Neuronal stem cell (in vitro differentiated cells): ENCODE results near the gene MACROH2A1.
"Not testable (repeated sequence)": the region's sequence is repeated elsewhere in the genome, so short reads cannot be mapped to it uniquely, and the experiment has no call there.

Experiments used
- DNase-seq: peaks from one replicate; pipeline ENCODE4 v3.0.0-alpha.2; 2013; ENCODE audit warnings: low spot score
- H2AFZ ChIP-seq: one replicate; pipeline ENCODE4 v1.6.1; 2013; ENCODE audit warnings: mild to moderate bottlenecking, low read length, inconsistent platforms
- H2AK5ac ChIP-seq: 2 replicates; pipeline ENCODE4 v1.6.1; 2013; ENCODE audit warnings: low read depth, mild to moderate bottlenecking, inconsistent platforms, low read length, moderate library complexity, mixed read lengths
- H2BK120ac ChIP-seq: 2 replicates; pipeline ENCODE4 v1.6.1; 2013; ENCODE audit warnings: low read depth, mild to moderate bottlenecking, inconsistent platforms, low read length, moderate library complexity, mixed read lengths
- H2BK12ac ChIP-seq: one replicate; pipeline ENCODE4 v1.6.1; 2013; ENCODE audit warnings: low read length, inconsistent platforms
- H2BK15ac ChIP-seq: 2 replicates; pipeline ENCODE4 v1.6.1; 2013; ENCODE audit warnings: mild to moderate bottlenecking, low read length, inconsistent platforms, mixed read lengths
- H2BK5ac ChIP-seq: one replicate; pipeline ENCODE4 v1.6.1; 2013; ENCODE audit warnings: inconsistent platforms, mild to moderate bottlenecking, low read length, moderate library complexity
- H3K14ac ChIP-seq: one replicate; pipeline ENCODE4 v1.6.1; 2013; ENCODE audit warnings: low read length, inconsistent platforms
- H3K18ac ChIP-seq: 2 replicates; pipeline ENCODE4 v1.6.1; 2013; ENCODE audit warnings: low read length, inconsistent platforms
- H3K23ac ChIP-seq: 2 replicates; pipeline ENCODE4 v1.6.1; 2013; ENCODE audit warnings: low read depth, mild to moderate bottlenecking, mixed read lengths, low read length, inconsistent platforms; ENCODE audit not compliant: poor library complexity
- H3K27ac ChIP-seq: replicated peaks from 3 replicates; pipeline ENCODE4 v1.5.1; 2013; ENCODE audit warnings: low read length, inconsistent platforms
- H3K27me3 ChIP-seq, 3 experiments: 2 replicates each; pipeline ENCODE4 v1.6.1; 2013; ENCODE audit warnings: low read length in 3 of 3, mild to moderate bottlenecking in 2 of 3, inconsistent platforms in 1 of 3, low read depth in 1 of 3, mixed read lengths in 1 of 3, moderate library complexity in 1 of 3; ENCODE audit not compliant: control insufficient read depth in 3 of 3, insufficient read depth in 3 of 3
- H3K36me3 ChIP-seq, 2 donors: replicated peaks in 1 of 2; 2 replicates each; pipeline ENCODE4 v1.6.1; 2013; ENCODE audit warnings: low read length in 2 of 2; ENCODE audit not compliant: control insufficient read depth in 2 of 2, insufficient read depth in 2 of 2
- H3K4ac ChIP-seq: 2 replicates; pipeline ENCODE4 v1.6.1; 2013; ENCODE audit warnings: inconsistent platforms, mild to moderate bottlenecking, low read length, moderate library complexity
- H3K4me1 ChIP-seq, 2 donors: 1 replicate in 1 of 2; 2 replicates in 1 of 2; pipeline ENCODE4 v1.6.1; 2013; ENCODE audit warnings: low read length in 2 of 2, low read depth in 1 of 2; ENCODE audit not compliant: control insufficient read depth in 2 of 2, insufficient read depth in 1 of 2
- H3K4me2 ChIP-seq: one replicate; pipeline ENCODE4 v1.6.1; 2013; ENCODE audit warnings: mild to moderate bottlenecking, low read length, inconsistent platforms; ENCODE audit not compliant: insufficient read depth, poor library complexity, severe bottlenecking
- H3K4me3 ChIP-seq, 2 donors: 2 replicates each; pipeline ENCODE4 v1.5.1; 2013; ENCODE audit warnings: low read length in 2 of 2, mild to moderate bottlenecking in 2 of 2, inconsistent platforms in 1 of 2, moderate library complexity in 1 of 2
- H3K79me1 ChIP-seq: one replicate; pipeline ENCODE4 v1.6.1; 2013; ENCODE audit warnings: low read depth, mild to moderate bottlenecking, inconsistent platforms, low read length, moderate library complexity
- H3K9ac ChIP-seq: one replicate; pipeline ENCODE4 v1.6.1; 2013; ENCODE audit warnings: mild to moderate bottlenecking, low read depth, low read length, inconsistent platforms; ENCODE audit not compliant: poor library complexity
- H3K9me3 ChIP-seq, 2 donors: replicated peaks in 1 of 2; 2 replicates each; pipeline versions ENCODE3 to v1.6.1; 2013; ENCODE audit warnings: low read length in 2 of 2, mild to moderate bottlenecking in 2 of 2, inconsistent platforms in 1 of 2, low read depth in 1 of 2, mixed read lengths in 1 of 2, moderate library complexity in 1 of 2; ENCODE audit not compliant: control insufficient read depth in 2 of 2, insufficient read depth in 1 of 2
- H4K8ac ChIP-seq: one replicate; pipeline ENCODE4 v1.6.1; 2013; ENCODE audit warnings: low read depth, mild to moderate bottlenecking, inconsistent platforms, low read length, moderate library complexity
- H4K91ac ChIP-seq: one replicate; pipeline ENCODE4 v1.6.1; 2013; ENCODE audit warnings: low read length, low read depth, mild to moderate bottlenecking, inconsistent platforms; ENCODE audit not compliant: poor library complexity
- WGBS, 2 donors: extraction: QIAGEN DNeasy Blood & Tissue Kit; methylation state at CpG; one replicate each; pipeline ENCODE4 v1.1.7; 2013; ENCODE audit warnings: missing lambda C conversion rate in 2 of 2, mixed read lengths in 1 of 2; ENCODE audit not compliant: insufficient read length in 2 of 2, insufficient replicate concordance in 1 of 2; ENCODE audit errors: extremely low coverage in 2 of 2; 5-methylcytosine and 5-hydroxymethylcytosine counted together

Gene MACROH2A1

DNA sequence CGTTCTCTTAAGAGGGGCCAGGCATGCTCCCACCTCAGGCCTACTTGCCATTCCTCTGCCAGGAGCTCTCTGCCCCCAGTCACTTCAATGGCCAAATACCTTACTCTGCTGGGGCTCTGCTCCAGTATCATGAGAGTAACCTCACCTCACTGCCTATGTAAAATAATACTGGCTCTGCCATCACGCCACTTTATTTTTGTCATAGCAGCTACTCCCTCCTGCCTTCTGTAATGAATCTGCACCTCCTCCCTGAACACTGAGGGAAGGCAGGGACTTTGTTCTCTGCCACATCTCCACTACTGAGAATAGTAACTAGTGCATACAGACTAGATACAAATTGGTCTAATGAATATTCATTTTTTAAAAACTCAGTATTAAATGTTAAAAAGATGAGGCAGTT, 33.8 kb downstream of the MACROH2A1 start:
- Histone ChIP-seq H3K79me1 (no peaks in the 10 kb centered on the region), H3K9ac (no peak overlapping the region), H3K14ac (no peak overlapping the region), H2BK120ac (no peak overlapping the region), H3K36me3 (peaks cover 41 to 93% of the 10 kb centered on the region in 2 donors), H3K4me2 (no peak overlapping the region), H3K27ac (no peak overlapping the region), H3K4ac (no peak overlapping the region), H2AFZ (no peak overlapping the region), H3K4me3 (no peak overlapping the region), H3K9me3 (no peaks in the 10 kb centered on the region), H2BK5ac (no peak overlapping the region), H2AK5ac (no peak overlapping the region), H4K91ac (no peak overlapping the region), H2BK15ac (no peak overlapping the region), H4K8ac (no peak overlapping the region), H2BK12ac (no peak overlapping the region), H3K23ac (no peak overlapping the region), H3K27me3 (no peaks in the 10 kb centered on the region), H3K4me1 (no peaks in the 10 kb centered on the region), H3K18ac (no peak overlapping the region)
- no CpG with 5 or more reads among the region's 2 CpGs for WGBS, 2 donors
- no peak for DNase-seq

DNA sequence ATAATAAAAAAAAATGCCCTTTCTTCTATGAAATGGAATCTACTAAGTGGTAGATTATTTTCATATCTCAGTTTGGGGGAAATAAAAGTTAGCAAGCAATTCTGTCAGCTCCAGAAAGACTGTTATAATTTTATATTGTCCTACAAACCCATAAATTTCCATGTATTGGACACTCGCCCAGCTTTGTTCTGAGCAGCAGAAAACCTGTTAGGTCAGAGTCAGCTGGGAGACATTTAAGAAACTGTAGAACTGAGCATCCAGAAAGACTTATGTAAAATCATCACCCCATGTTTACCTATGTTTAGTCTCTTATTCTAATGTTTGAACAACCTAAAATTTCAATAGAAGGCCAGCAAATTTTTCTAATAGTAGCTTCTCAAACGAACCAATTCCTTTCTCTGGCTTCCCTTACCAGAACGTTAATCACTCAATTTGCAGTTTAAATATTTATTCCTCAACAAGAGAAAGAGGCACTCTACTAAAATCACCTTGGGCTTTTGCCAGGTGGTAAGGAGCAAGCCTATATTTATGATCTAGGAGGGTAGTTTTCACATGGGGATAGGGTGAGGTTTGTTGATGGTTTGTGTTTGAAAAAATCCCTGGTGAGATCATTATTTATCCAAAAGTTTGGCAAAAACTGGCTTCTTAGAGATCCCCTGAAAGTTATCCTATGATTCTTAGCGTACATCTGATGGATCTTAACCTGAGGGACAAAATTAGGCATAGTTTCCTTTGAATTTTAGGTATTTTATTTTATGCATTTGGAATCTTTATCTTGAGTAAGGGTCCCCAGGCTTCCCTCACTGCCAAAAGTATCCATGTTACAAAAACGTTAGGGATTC, 34.4 kb downstream of the MACROH2A1 start:
- no CpG with 5 or more reads among the region's 5 CpGs for WGBS, 2 donors
- H3K4me2 ChIP-seq: no peak overlapping the region
- peaks cover 38 to 93% of the 10 kb centered on the region in 2 donors for H3K36me3 ChIP-seq

GRCh38 chr5:135363342-135363741, 35.7 kb downstream of the MACROH2A1 start:
- H2BK15ac ChIP-seq, H3K4me3 ChIP-seq, H3K4me1 ChIP-seq, H3K9me3 ChIP-seq, H2BK5ac ChIP-seq, DNase-seq, H2BK120ac ChIP-seq, H3K27ac ChIP-seq, H4K8ac ChIP-seq, H3K4ac ChIP-seq, H2BK12ac ChIP-seq, H4K91ac ChIP-seq, H2AFZ ChIP-seq, H3K4me2 ChIP-seq, H3K9ac ChIP-seq, H3K14ac ChIP-seq, H3K27me3 ChIP-seq, H3K79me1 ChIP-seq, H3K23ac ChIP-seq, H3K18ac ChIP-seq, H2AK5ac ChIP-seq: not testable (repeated sequence)
- H3K36me3 ChIP-seq: peaks cover 30 to 93% of the 10 kb centered on the region in 2 donors
- WGBS, 2 donors: no CpG with 5 or more reads among the region's 3 CpGs

More for the DNA sequence above, 34.4 kb downstream of the MACROH2A1 start:
- Histone ChIP-seq H3K4ac (no peak overlapping the region), H3K18ac (no peak overlapping the region), H3K9me3 (no peaks in the 10 kb centered on the region), H2BK120ac (no peak overlapping the region), H2BK12ac (no peak overlapping the region), H3K23ac (no peak overlapping the region), H2BK15ac (no peak overlapping the region), H3K4me3 (no peak overlapping the region), H3K27ac (no peak overlapping the region), H3K27me3 (no peaks in the 10 kb centered on the region), H2BK5ac (no peak overlapping the region), H3K9ac (no peak overlapping the region), H3K4me1 (no peaks in the 10 kb centered on the region), H4K91ac (no peak overlapping the region), H3K14ac (no peak overlapping the region), H3K79me1 (no peaks in the 10 kb centered on the region), H4K8ac (no peak overlapping the region), H2AK5ac (no peak overlapping the region), H2AFZ (no peak overlapping the region)
- no peak for DNase-seq

DNA sequence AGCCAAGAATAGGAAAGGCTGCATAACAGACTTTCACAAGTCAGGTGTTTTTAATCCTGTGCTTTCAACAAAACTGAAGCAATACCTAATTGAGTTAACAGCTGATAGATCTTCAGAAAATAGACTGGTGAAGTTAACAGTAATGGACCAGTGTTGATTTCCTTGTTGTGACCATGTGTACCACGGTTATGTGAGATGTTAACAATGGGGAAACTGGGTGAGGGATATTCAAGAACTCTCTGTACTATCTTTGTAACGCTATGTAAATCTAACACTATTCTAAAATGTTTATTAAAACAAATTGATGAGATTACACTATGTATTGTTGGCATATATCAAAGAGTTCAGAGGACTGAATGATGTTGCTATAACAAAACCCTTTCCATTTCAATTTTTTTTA, 36.9 kb downstream of the MACROH2A1 start:
- Histone ChIP-seq H2AK5ac (no peak overlapping the region), H3K27ac (no peak overlapping the region), H4K8ac (no peak overlapping the region), H3K4ac (no peak overlapping the region), H4K91ac (no peak overlapping the region), H3K4me3 (no peak overlapping the region), H3K4me1 (no peaks in the 10 kb centered on the region), H3K36me3 (peaks cover 22 to 93% of the 10 kb centered on the region in 2 donors), H3K23ac (no peak overlapping the region), H3K9me3 (no peaks in the 10 kb centered on the region), H3K18ac (no peak overlapping the region), H2BK15ac (no peak overlapping the region), H2AFZ (no peak overlapping the region), H3K79me1 (no peaks in the 10 kb centered on the region), H3K4me2 (no peak overlapping the region), H3K14ac (no peak overlapping the region), H2BK120ac (no peak overlapping the region), H2BK5ac (no peak overlapping the region), H3K9ac (no peak overlapping the region), H2BK12ac (no peak overlapping the region), H3K27me3 (no peaks in the 10 kb centered on the region)
- no peak for DNase-seq
- WGBS, 2 donors: no CpG with 5 or more reads among the region's 2 CpGs
